Measurements from ENCODE around the gene FOXN4.

- TF ChIP-seq POLR2AphosphoS5 (IDR thresholded peaks at IDR 0.05; ENCODE audit: insufficient read depth, low read depth, low read length) (no peak), POLR2A (IDR thresholded peaks at IDR 0.05; ENCODE audit: low read depth, low read length) (no peak), JUN (IDR thresholded peaks at IDR 0.05; ENCODE audit: borderline replicate concordance, insufficient read depth, insufficient read length, low read depth) (no peak), CTCF (IDR thresholded peaks at IDR 0.05; ENCODE audit: extremely low read depth in 1 of 2, insufficient read depth in 1 of 2, low read depth in 1 of 2, low read length in 2 of 2) (no peak)
These were observed 75.1 kb downstream of the FOXN4 start for GRCh38 chr12:109234012-109234411.

Measured in endothelial cell of umbilical vein (primary cell).